PC-3 (cell line): Measurements from ENCODE around the gene ASIC5. TPM values are rescaled to one million over a fixed set of nuclear protein-coding genes. Genes with fewer than 3 reads are reported as not detected.

Experiments
- ATAC-seq: fragments of 200-7000 bp; cut with Tn5 transposase; 2 replicates; pipeline ENCODE4 v1.9.1; 2020; ENCODE audit warnings: mild to moderate bottlenecking, moderate library complexity
- BruUV-seq: library from RNA; stranded (reverse); fragments of 400-500 nt; replicated peaks from 2 replicates; lab custom pipeline; 2021; lab: Mats Ljungman, UMichigan
- CTCF ChIA-PET: fragments of 300-600 bp; sonication (Branson Sonifier 250); formaldehyde crosslinking; loops from one replicate; lab custom pipeline; 2022; ENCODE audit warnings: antibody characterized with exemption; lab: Charles Lee
- POLR2A ChIA-PET: fragments of 300-600 bp; sonication (Branson Sonifier 250); formaldehyde crosslinking; loops from one replicate; lab custom pipeline; 2022; ENCODE audit warnings: antibody characterized with exemption; ENCODE audit not compliant: unreplicated experiment; lab: Charles Lee
- DNase-seq: peaks from one replicate; pipeline ENCODE4 v3.0.0-alpha.2; 2015
- H2AFZ ChIP-seq: fragments of 300-600 bp; sonication (generic); 2 replicates; pipeline ENCODE4 v1.6.0; 2016; ENCODE audit warnings: antibody characterized with exemption, low read length
- H3F3A ChIP-seq: fragments of 300-600 bp; sonication (generic); one replicate; pipeline ENCODE4 v1.6.0; 2017; ENCODE audit warnings: antibody characterized with exemption, low read length, control low read depth, mild to moderate bottlenecking; ENCODE audit not compliant: unreplicated experiment
- H3K27ac ChIP-seq: fragments of 300-600 bp; sonication (generic); 2 replicates; pipeline ENCODE4 v1.5.1; 2016; ENCODE audit warnings: mild to moderate bottlenecking, low read length
- H3K27me3 ChIP-seq: fragments of 300-600 bp; sonication (generic); 2 replicates; pipeline ENCODE4 v1.6.1; 2016; ENCODE audit warnings: low read length, mixed read lengths
- H3K36me3 ChIP-seq: fragments of 300-600 bp; sonication (generic); 2 replicates; pipeline ENCODE4 v1.6.1; 2016; ENCODE audit warnings: low read depth, mixed run types, low read length, mixed read lengths
- H3K4me1 ChIP-seq: fragments of 300-600 bp; sonication (generic); 2 replicates; pipeline ENCODE4 v1.5.1; 2016; ENCODE audit warnings: low read length; ENCODE audit not compliant: insufficient read depth
- H3K4me2 ChIP-seq: fragments of 300-600 bp; sonication (generic); 2 replicates; pipeline ENCODE4 v1.6.0; 2016; ENCODE audit warnings: low read length
- H3K4me3 ChIP-seq: fragments of 300-600 bp; sonication (generic); 2 replicates; pipeline ENCODE4 v1.5.1; 2016; ENCODE audit warnings: mild to moderate bottlenecking, low read length, mixed read lengths
- H3K79me2 ChIP-seq: fragments of 300-600 bp; sonication (generic); 2 replicates; pipeline ENCODE4 v1.6.1; 2017; ENCODE audit warnings: low read length, mixed read lengths
- H3K9ac ChIP-seq: fragments of 300-600 bp; sonication (generic); 2 replicates; pipeline ENCODE4 v1.6.0; 2016; ENCODE audit warnings: mild to moderate bottlenecking, low read length
- H3K9me2 ChIP-seq: fragments of 300-600 bp; sonication (generic); replicated peaks from 2 replicates; pipeline ENCODE4 v1.6.1; 2016; ENCODE audit warnings: mixed run types, low read length, mixed read lengths
- H3K9me3 ChIP-seq: fragments of 300-600 bp; sonication (generic); 2 replicates; pipeline ENCODE4 v1.6.1; 2016; ENCODE audit warnings: low read length, mixed read lengths
- H4K20me1 ChIP-seq: fragments of 300-600 bp; sonication (generic); 2 replicates; pipeline ENCODE4 v1.6.1; 2016; ENCODE audit warnings: low read length, mixed read lengths
- EZH2 ChIP-seq: fragments of 300-600 bp; sonication (generic); IDR thresholded peaks from one replicate; pipeline ENCODE4 v1.6.1; 2017; ENCODE audit warnings: antibody characterized with exemption, mild to moderate bottlenecking, low read length; ENCODE audit not compliant: unreplicated experiment
- EZH2phosphoT487 ChIP-seq: fragments of 300-600 bp; sonication (generic); IDR thresholded peaks from 2 replicates; pipeline ENCODE4 v1.6.1; 2018; ENCODE audit warnings: mild to moderate bottlenecking, antibody characterized with exemption, low read length, borderline replicate concordance
- intact Hi-C: fragments of 100-400 bp; cut with micrococcal nuclease; formaldehyde crosslinking; loops from 2 replicates; pipeline ENCODE4 v1.9.0; 2023
- total RNA-seq: library from RNA; depleted of rRNA; stranded (reverse); fragments of >200 nt; gene quantifications from 2 replicates; pipeline ENCODE4 v1.2.3, GENCODE V29; 2014
- TF ChIP-seq, protein P1 (sequence below): fragments of 300-600 bp; sonication (generic); conservative IDR thresholded peaks from 2 replicates; pipeline ENCODE4 v1.5.1; 2017; ENCODE audit warnings: antibody characterized with exemption, low read depth, mild to moderate bottlenecking, low read length

ASIC5 gene
- total RNA-seq, 1 experiment from 2014 or later, result not detected

DNA sequence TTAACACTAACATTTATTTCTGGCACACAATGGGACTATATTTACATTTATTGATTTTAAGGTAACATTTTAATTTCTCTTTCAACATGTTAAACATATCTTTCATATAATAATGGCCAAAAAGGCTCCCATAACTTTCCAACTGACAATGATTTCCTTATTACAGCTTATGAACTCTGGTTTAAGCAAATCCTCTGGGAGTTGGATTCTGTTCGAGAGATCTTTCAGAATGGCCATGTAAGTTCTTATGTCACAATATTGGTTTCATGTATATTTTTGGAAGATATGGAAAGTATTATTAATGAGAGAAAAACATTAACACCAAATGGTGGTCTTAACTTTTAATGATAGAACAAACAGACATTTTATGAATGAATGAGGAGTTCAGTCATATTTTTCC lies 41.5 kb upstream of the ASIC5 start:
- TF ChIP-seq, protein P1, sequence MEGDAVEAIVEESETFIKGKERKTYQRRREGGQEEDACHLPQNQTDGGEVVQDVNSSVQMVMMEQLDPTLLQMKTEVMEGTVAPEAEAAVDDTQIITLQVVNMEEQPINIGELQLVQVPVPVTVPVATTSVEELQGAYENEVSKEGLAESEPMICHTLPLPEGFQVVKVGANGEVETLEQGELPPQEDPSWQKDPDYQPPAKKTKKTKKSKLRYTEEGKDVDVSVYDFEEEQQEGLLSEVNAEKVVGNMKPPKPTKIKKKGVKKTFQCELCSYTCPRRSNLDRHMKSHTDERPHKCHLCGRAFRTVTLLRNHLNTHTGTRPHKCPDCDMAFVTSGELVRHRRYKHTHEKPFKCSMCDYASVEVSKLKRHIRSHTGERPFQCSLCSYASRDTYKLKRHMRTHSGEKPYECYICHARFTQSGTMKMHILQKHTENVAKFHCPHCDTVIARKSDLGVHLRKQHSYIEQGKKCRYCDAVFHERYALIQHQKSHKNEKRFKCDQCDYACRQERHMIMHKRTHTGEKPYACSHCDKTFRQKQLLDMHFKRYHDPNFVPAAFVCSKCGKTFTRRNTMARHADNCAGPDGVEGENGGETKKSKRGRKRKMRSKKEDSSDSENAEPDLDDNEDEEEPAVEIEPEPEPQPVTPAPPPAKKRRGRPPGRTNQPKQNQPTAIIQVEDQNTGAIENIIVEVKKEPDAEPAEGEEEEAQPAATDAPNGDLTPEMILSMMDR, result no peak
- TF ChIP-seq EZH2phosphoT487 (no peak), EZH2 (no peak)
- Histone ChIP-seq H3K4me1 (peaks cover 22% of the 10 kb centered on the region), H3K4me3 (no peak overlapping the region), H3K79me2 (no peaks in the 10 kb centered on the region), H3K9ac (peak overlapping the region; percentile 78), H3K27ac (peak overlapping the region; percentile 98), H3K27me3 (no peaks in the 10 kb centered on the region), H2AFZ (no peak overlapping the region), H4K20me1 (no peaks in the 10 kb centered on the region), H3K9me2 (no peaks in the 10 kb centered on the region), H3K36me3 (no peaks in the 10 kb centered on the region), H3K9me3 (no peaks in the 10 kb centered on the region), H3F3A (peaks cover 6% of the 10 kb centered on the region), H3K4me2 (peak overlapping the region; percentile 72)
- no peak for DNase-seq
- ATAC-seq, result no peak
- POLR2A ChIA-PET, result interaction anchor here (0.7 kb wide), 1 partner anchor 45 kb away, joined by 6 read pairs; no protein-coding TSS in a partner anchor
- BruUV-seq, result no TSS peak
- intact Hi-C loops, result loop anchor here (2.0 to 5.0 kb wide), 2 partner anchors 45 to 85 kb away; partner anchors contain the start of gene CTSO
- CTCF ChIA-PET, result interaction anchor here (0.6 kb wide), 1 partner anchor 45 kb away, joined by 4 read pairs; no protein-coding TSS in a partner anchor

DNA sequence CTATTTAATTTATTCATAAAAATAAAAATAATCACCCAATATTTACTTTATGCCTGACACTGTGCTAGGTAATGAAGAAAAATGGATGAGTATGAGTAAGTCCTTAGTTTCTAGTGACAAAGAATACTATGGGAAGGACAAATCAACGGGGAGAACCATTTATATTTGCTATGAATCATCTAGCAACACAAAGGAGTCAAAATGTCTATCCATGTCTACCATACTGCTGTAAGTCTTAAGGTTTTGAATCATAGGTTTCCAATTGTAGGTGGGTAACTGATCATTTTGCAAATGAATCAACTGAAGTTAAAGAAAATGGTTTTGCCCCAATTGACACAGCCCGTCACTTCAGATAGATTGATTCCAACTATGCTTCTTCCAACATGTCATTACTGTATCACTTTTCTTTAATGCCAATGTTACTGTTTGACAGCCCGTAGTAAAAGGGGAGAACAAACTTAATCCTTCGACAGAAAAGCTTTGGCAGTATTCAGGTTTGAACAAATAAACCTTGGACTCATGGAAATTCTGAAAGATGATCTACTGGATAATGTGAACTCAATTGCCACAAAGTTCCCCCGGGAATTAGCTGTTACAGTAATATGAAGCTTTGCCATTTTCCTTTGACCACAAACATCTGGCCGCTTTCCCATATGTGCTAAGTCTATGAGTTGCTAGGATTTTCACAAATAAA lies 40.6 kb upstream of the ASIC5 start:
- H3F3A ChIP-seq, result peaks cover 6% of the 10 kb centered on the region
- ATAC-seq (peak; percentile 87), DNase-seq (peak; percentile 92)
- no peaks in the 10 kb centered on the region for H3K79me2 ChIP-seq
- H3K4me1 ChIP-seq, result peaks cover 22% of the 10 kb centered on the region
- peak overlapping the region; percentile 72 for H3K4me2 ChIP-seq
- H3K9ac ChIP-seq, result peak overlapping the region; percentile 78
- peak overlapping the region; percentile 98 for H3K27ac ChIP-seq
- no peaks in the 10 kb centered on the region for H4K20me1 ChIP-seq
- H3K27me3 ChIP-seq, result no peaks in the 10 kb centered on the region
- ChIA-PET CTCF (interaction anchor here (0.6 kb wide), 1 partner anchor 46 kb away, joined by 4 read pairs; no protein-coding TSS in a partner anchor), POLR2A (interaction anchor here (0.6 to 0.7 kb wide), 2 partner anchors 46 to 47 kb away, joined by 5 to 6 read pairs; partner anchors contain the start of gene CTSO)
- no peaks in the 10 kb centered on the region for H3K9me3 ChIP-seq
- H3K4me3 ChIP-seq, result peak overlapping the region; percentile 48
- no peaks in the 10 kb centered on the region for H3K9me2 ChIP-seq
- intact Hi-C loops, result loop anchor here (2.0 to 5.0 kb wide), 2 partner anchors 46 to 84 kb away; partner anchors contain the start of gene CTSO
- peak overlapping the region; percentile 49 for H2AFZ ChIP-seq
- TF ChIP-seq EZH2, result no peak
- TF ChIP-seq EZH2phosphoT487, result no peak
- TF ChIP-seq, protein P1, result no peak
- no peaks in the 10 kb centered on the region for H3K36me3 ChIP-seq
- no TSS peak for BruUV-seq

DNA sequence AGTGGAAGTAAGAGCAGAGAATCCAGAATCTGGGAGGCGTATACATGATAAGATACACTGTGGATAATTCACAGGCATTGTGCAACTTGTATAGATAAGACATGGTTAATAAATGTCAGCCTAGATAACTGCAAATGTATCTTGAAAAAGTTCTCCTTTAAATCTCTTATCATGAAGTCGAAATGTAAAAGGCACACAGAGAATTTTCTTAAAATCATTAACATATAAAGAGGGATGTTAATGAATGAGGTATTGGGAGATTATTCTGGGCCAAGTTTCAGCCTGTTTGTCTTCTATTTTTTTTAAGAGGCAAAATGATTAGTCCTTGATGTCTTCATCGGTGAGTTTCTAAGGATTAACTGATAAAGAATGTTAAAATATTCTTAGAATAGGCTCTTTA lies 38.3 kb upstream of the ASIC5 start:
- Histone ChIP-seq H3K4me2 (no peak overlapping the region), H3K9ac (no peak overlapping the region), H3K27ac (no peak overlapping the region), H3K36me3 (no peaks in the 10 kb centered on the region), H2AFZ (no peak overlapping the region), H3F3A (peaks cover 6% of the 10 kb centered on the region), H3K27me3 (no peaks in the 10 kb centered on the region), H3K9me2 (no peaks in the 10 kb centered on the region), H3K4me3 (no peak overlapping the region), H3K4me1 (peaks cover 36% of the 10 kb centered on the region), H4K20me1 (no peaks in the 10 kb centered on the region), H3K79me2 (no peaks in the 10 kb centered on the region), H3K9me3 (no peaks in the 10 kb centered on the region)
- CTCF ChIA-PET, result no interaction called here
- intact Hi-C loops, result no loop called here
- POLR2A ChIA-PET, result no interaction called here
- DNase-seq, result no peak
- ATAC-seq, result no peak
- TF ChIP-seq EZH2phosphoT487 (no peak), EZH2 (no peak)
- TF ChIP-seq, protein P1, result no peak
- no TSS peak for BruUV-seq
